Choroid plexus epithelial cell (primary cell): ENCODE results near the gene DLK2.

Source experiments
- DNase-seq: peaks from one replicate; pipeline ENCODE4 v3.0.0-alpha.2; 2010; ENCODE audit warnings: low read depth
- H3K4me3 ChIP-seq: 2 replicates; pipeline ENCODE4 v1.5.1; 2011; ENCODE audit warnings: low read depth, mild to moderate bottlenecking, control low read depth, low read length, moderate library complexity
- TF ChIP-seq, protein P1 (sequence below): conservative IDR thresholded peaks from 2 replicates; pipeline ENCODE4 v1.5.1; 2011; ENCODE audit warnings: low read depth, mild to moderate bottlenecking, control low read depth, inconsistent platforms, low read length, moderate library complexity

The DLK2 gene

DNA sequence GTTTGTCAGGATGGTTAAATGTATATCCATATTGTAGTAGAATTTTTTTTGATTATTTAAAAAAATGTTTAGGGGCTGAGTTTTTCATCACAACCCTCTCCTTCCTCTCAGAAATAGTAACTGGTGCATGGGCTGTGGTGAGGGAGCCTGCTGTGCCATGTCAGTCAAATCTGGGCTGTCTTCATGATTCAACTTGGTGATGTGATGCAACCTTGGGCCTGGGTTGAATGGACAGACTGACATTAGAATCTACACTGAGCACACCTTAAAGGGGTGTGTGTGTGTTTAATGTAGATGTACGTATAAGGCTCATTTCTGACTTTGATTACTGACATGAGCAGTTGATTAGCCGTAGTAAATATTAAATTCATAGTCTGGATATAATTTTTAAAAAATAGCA is 25.7 kb upstream of the DLK2 start:
- TF ChIP-seq, protein P1, sequence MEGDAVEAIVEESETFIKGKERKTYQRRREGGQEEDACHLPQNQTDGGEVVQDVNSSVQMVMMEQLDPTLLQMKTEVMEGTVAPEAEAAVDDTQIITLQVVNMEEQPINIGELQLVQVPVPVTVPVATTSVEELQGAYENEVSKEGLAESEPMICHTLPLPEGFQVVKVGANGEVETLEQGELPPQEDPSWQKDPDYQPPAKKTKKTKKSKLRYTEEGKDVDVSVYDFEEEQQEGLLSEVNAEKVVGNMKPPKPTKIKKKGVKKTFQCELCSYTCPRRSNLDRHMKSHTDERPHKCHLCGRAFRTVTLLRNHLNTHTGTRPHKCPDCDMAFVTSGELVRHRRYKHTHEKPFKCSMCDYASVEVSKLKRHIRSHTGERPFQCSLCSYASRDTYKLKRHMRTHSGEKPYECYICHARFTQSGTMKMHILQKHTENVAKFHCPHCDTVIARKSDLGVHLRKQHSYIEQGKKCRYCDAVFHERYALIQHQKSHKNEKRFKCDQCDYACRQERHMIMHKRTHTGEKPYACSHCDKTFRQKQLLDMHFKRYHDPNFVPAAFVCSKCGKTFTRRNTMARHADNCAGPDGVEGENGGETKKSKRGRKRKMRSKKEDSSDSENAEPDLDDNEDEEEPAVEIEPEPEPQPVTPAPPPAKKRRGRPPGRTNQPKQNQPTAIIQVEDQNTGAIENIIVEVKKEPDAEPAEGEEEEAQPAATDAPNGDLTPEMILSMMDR: no peak
- peak; percentile 44 for DNase-seq

DNA sequence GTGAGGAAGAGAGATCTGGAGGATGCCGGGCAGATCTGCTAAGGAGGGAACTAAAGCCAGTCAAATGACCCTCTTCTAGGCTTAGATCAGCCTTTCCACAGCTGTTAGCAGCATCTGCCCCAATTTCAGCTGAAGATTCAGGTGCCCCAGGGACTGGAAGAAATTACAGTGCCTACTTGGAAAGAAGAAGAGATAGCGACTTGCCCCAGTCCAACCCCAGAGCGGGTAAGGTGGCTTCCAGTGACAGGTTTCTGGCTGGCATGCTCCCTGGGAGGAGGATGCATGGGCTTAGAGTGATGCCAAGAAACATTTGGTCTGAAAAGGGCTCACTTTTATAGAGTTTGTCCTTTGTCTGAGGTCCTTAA is 22.6 kb upstream of the DLK2 start:
- no peak for DNase-seq
- TF ChIP-seq, protein P1: no peak
- H3K4me3 ChIP-seq: peak overlapping the region; percentile 74

More for the DNA sequence above, 25.7 kb upstream of the DLK2 start:
- H3K4me3 ChIP-seq: no peak overlapping the region

DNA sequence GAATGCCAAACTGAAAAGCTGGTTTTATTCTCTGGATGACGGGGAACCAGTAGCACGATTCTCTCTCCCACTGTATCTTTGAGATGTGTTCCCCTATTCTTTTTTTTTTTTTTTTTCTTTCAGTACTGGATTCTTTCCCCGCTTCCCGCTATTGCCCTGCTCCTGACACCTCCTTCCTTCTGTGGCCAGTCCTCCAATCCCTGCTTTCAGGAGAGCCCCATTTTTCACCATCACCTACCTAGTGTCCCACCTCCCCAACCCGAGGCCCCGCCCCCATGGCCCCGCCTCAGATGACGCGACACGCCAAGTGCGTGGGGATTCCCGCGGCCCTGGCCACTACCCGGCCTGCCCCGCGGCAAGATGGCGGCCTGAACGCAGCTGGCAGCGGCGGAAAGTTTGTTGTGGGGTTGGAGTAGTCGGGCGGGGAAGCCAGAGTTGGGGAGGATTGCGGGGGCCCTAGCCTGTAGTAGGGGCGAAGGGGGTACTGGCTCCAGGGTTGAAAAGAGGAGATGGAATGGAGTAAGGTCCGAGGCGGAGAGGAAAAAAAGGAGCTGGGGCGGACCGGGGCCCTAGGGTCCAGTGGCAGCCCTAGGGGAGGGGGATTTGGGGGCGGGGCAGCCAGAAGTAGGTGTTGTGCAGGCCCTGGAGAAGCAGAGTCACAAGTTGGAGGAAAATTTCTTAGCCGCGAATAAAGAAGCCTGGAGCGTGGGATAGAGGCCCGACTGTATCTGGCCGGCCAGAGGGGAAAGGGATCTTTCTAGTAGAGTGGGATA is 22.1 kb upstream of the DLK2 start, which contains the start of gene TJAP1:
TJAP1 (plus strand) TSS at position 336 of the 773 bp plus-strand sequence. CDS start 21,432 bp downstream, outside the sequence.
- DNase-seq: peak; percentile 82
- TF ChIP-seq, protein P1: no peak
- peak within 1 kb of the TSS; percentile 74 for H3K4me3 ChIP-seq

DNA sequence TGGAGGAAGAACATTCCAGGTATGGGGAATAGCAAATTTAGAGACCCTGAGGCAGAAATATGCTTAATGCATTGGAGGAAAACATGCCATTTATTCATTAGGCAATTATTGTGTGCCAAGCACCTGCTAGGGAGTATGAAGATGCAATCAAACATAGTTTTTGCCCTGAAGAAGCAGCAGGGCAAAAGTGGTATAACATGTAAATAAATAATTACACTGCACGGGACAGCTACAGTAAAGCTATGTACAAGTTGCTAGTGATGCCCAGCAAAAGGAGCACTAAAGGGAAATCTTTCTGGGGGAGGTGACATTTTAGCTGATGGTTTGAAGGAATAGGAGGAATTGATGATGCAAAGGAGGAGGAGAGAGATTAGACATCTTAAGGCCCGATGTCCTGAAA is 21.4 kb upstream of the DLK2 start:
- H3K4me3 ChIP-seq: peak overlapping the region; percentile 74

DNA sequence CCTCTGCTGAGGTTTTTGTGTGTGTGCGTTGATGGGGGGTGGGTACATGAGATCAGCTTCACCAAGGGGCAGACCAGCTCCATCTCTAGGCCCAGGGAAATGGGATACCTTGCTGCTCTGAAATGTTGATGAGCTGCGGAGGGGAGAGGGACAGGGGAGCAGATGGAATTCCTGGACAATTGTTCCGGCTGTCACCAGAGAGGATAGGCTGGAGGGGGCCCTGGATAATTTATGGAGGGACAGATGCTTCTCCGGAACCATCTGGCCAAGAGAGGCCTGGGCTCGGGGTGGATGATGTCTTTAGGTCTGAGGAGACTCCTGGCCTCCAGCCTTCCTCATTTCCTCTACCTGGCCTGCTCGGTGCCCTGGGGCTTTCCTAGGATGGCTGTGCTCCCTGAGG is 20.2 kb upstream of the DLK2 start:
- TF ChIP-seq, protein P1: no peak
- no peak overlapping the region for H3K4me3 ChIP-seq
- no peak for DNase-seq

More for the DNA sequence above, 21.4 kb upstream of the DLK2 start:
- TF ChIP-seq, protein P1: no peak
- DNase-seq: no peak

DNA sequence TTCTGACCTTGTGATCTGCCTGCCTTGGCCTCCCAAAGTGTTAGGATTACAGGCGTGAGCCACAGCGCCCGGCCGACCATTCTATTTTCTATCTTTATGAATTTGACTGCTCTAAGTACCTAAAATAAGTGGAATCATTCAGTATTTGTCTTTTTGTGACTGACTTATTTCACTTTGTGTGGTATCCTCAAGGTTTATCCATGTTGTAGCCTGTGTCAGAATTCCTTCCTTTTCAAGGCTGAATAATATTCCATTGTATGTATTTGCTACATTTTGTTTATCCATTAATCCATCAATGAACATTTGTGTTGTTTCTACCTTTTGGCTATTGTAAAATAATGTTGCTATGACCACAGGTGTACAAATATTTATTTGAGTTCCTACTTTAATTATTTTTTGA is 17.2 kb upstream of the DLK2 start:
- no peak for DNase-seq
- TF ChIP-seq, protein P1: no peak
- H3K4me3 ChIP-seq: no peak overlapping the region

DNA sequence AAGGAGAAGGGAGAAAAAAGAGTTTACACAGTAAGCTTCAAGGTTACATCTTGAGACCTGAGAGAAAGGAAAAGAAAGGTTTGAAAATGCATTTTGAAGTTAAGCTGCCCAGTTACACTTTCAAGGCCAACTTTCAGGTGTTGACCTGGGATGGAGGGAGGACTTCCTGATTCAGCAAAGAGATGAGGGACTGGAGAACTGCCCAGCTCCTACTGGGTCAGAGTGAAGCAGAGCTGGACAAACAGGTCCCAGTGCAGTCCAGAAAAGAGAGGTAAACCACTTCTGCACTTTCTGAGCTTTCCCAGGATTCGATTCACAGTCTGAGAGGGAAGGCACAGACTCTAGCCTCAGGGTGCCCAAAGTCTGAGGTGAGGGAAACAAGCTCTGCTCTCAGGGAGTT is 16.1 kb upstream of the DLK2 start:
- TF ChIP-seq, protein P1: no peak
- no peak for DNase-seq

More for the DNA sequence above, 16.1 kb upstream of the DLK2 start:
- H3K4me3 ChIP-seq: no peak overlapping the region
